ENCODE data around the gene HLA-B.
"Not testable (repeated sequence)": the region's sequence is repeated elsewhere in the genome, so short reads cannot be mapped to it uniquely, and the experiment has no call there.

Gene HLA-B

GRCh38 chr6:31381666-31382065, 24.7 kb upstream of the HLA-B start:
- DNase-seq: no peak

- DNase-seq: no peak
These were observed 22.9 kb upstream of the HLA-B start for GRCh38 chr6:31379850-31380249.

- no peak for DNase-seq
These were observed 21.7 kb upstream of the HLA-B start for GRCh38 chr6:31378721-31379103.

GRCh38 chr6:31378062-31378720, 21.2 kb upstream of the HLA-B start:
- no peak for DNase-seq

- DNase-seq: no peak
These were observed 20.1 kb upstream of the HLA-B start for GRCh38 chr6:31377029-31377428.

- no peak for DNase-seq
These were observed 18.7 kb upstream of the HLA-B start for GRCh38 chr6:31375699-31376098.

GRCh38 chr6:31374118-31374517, 17.1 kb upstream of the HLA-B start:
- DNase-seq: not testable (repeated sequence)

- no peak for DNase-seq
These were observed 11.5 kb upstream of the HLA-B start for GRCh38 chr6:31368461-31368860.

GRCh38 chr6:31366693-31367470, 9.9 kb upstream of the HLA-B start:
- peak; percentile 86 for DNase-seq

GRCh38 chr6:31365864-31366263, 8.9 kb upstream of the HLA-B start:
- no peak for DNase-seq

GRCh38 chr6:31363811-31364210, 6.8 kb upstream of the HLA-B start:
- no peak for DNase-seq

- DNase-seq: no peak
These were observed 5.8 kb upstream of the HLA-B start for GRCh38 chr6:31362751-31363150.

- no peak for DNase-seq
These were observed 2.6 kb upstream of the HLA-B start for GRCh38 chr6:31359581-31359980.

- no peak for DNase-seq
These were observed 1.3 kb upstream of the HLA-B start for GRCh38 chr6:31358302-31358701.

- no peak for DNase-seq
These were observed 907 bp upstream of the HLA-B start for GRCh38 chr6:31357886-31358285.

GRCh38 chr6:31356216-31356945, 598 bp downstream of the HLA-B start:
- DNase-seq: peak; percentile 32

GRCh38 chr6:31355583-31355948, 1.4 kb downstream of the HLA-B start:
- DNase-seq: no peak

GRCh38 chr6:31354864-31355582, 2.0 kb downstream of the HLA-B start:
- DNase-seq: no peak

- DNase-seq: no peak
These were observed 2.7 kb downstream of the HLA-B start for GRCh38 chr6:31354158-31354863.

GRCh38 chr6:31353384-31353945, 3.5 kb downstream of the HLA-B start:
- DNase-seq: no peak

GRCh38 chr6:31352683-31353383, 4.1 kb downstream of the HLA-B start:
- no peak for DNase-seq

GRCh38 chr6:31352310-31352682, 4.7 kb downstream of the HLA-B start:
- peak; percentile 31 for DNase-seq
